ENCODE data around the gene AGBL4.

Gene AGBL4

GRCh38 chr1:49544615-49545014, 479.1 kb downstream of the AGBL4 start:
- DNase-seq (ENCODE audit: low read depth) = no peak
- no peak for TF ChIP-seq CTCF (IDR thresholded peaks at IDR 0.05; ENCODE audit: low read length, missing control alignments)
- no peak overlapping the region for H3K4me3 ChIP-seq (replicated peaks; ENCODE audit: low read depth, low read length)

- no peak overlapping the region for H3K4me3 ChIP-seq (replicated peaks; ENCODE audit: low read depth, low read length)
- no peak for TF ChIP-seq CTCF (IDR thresholded peaks at IDR 0.05; ENCODE audit: low read length, missing control alignments)
- no peak for DNase-seq (ENCODE audit: low read depth)
Measured at GRCh38 chr1:49541096-49541752, 482.5 kb downstream of the AGBL4 start.

GRCh38 chr1:49527606-49528305, 496.0 kb downstream of the AGBL4 start:
- no peak for TF ChIP-seq CTCF (IDR thresholded peaks at IDR 0.05; ENCODE audit: low read length, missing control alignments)
- no peak overlapping the region for H3K4me3 ChIP-seq (replicated peaks; ENCODE audit: low read depth, low read length)
- DNase-seq (ENCODE audit: low read depth) = no peak

- TF ChIP-seq CTCF (IDR thresholded peaks at IDR 0.05; ENCODE audit: low read length, missing control alignments) = no peak
- no peak overlapping the region for H3K4me3 ChIP-seq (replicated peaks; ENCODE audit: low read depth, low read length)
- DNase-seq (ENCODE audit: low read depth) = no peak
Measured at GRCh38 chr1:49526672-49527071, 497.1 kb downstream of the AGBL4 start.

- DNase-seq (ENCODE audit: low read depth) = no peak
- H3K4me3 ChIP-seq (replicated peaks; ENCODE audit: low read depth, low read length) = no peak overlapping the region
- TF ChIP-seq CTCF (IDR thresholded peaks at IDR 0.05; ENCODE audit: low read length, missing control alignments) = no peak
Measured at GRCh38 chr1:49523764-49524163, 500.0 kb downstream of the AGBL4 start.

- TF ChIP-seq CTCF (IDR thresholded peaks at IDR 0.05; ENCODE audit: low read length, missing control alignments) = no peak
- H3K4me3 ChIP-seq (replicated peaks; ENCODE audit: low read depth, low read length) = no peak overlapping the region
- DNase-seq (ENCODE audit: low read depth) = no peak
Measured at GRCh38 chr1:49466961-49467360, 556.8 kb downstream of the AGBL4 start.
